ENCODE measurements around the gene SNHG17. TPM values are rescaled to one million over a fixed set of nuclear protein-coding genes. Genes with fewer than 3 reads are reported as not detected.

The SNHG17 gene
- total and polyA plus RNA-seq, 10 donors: 28.7 to 58.0 (median 43.6) TPM

DNA sequence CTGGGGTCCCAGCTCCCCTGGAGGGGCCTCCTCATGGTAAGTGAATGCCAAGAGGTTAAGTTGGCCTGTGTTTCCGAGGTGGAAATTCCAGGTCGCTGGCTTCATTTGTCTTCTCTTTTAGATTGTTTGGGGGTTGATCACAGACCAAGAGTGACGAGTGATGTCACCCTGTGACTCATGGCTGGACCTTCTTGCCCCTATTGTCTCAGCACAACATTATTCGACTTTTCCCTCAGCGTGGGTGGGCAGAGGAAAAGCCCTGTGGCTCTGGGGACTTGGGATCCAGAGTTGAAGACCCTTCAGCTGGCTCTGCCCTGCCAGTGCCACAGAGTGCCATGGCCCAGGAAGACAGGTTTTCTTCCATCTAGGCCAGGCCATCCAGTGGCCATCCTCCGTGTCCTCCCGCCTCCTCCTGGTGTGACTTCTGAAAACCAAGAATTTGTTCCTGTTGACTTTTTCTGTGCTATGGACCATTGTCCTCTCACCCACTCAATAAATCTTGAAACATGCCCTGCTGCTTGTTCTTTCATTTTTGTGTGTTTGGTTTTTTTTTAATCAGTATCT is 15.4 kb upstream of the SNHG17 start:
- Histone ChIP-seq H3K27me3 (replicated peaks in 1 of 7) (no peaks in the 10 kb centered on the region), H3K4me1 (peaks cover 12 to 46% (median 25%) of the 10 kb centered on the region in 6 donors), H3K9me3 (no peaks in the 10 kb centered on the region), H3K36me3 (peaks cover 0 to 36% (median 12%) of the 10 kb centered on the region in 6 donors), H3K4me3 (no peak overlapping the region), H3K27ac (no peak overlapping the region)
- intact Hi-C loops (cut with DNase I; ENCODE audit: low total_unique reads): no loop called here
- peak; percentile 38 for DNase-seq
- WGBS, 5 donors: 82 to 95% (median 91%) methylated on average over 5 to 7 of the region's 7 CpGs
- TF ChIP-seq POLR2A (IDR thresholded peaks at IDR 0.05) (no peak), POLR2AphosphoS5 (IDR thresholded peaks at IDR 0.05) (no peak)
- TF ChIP-seq, protein P1, sequence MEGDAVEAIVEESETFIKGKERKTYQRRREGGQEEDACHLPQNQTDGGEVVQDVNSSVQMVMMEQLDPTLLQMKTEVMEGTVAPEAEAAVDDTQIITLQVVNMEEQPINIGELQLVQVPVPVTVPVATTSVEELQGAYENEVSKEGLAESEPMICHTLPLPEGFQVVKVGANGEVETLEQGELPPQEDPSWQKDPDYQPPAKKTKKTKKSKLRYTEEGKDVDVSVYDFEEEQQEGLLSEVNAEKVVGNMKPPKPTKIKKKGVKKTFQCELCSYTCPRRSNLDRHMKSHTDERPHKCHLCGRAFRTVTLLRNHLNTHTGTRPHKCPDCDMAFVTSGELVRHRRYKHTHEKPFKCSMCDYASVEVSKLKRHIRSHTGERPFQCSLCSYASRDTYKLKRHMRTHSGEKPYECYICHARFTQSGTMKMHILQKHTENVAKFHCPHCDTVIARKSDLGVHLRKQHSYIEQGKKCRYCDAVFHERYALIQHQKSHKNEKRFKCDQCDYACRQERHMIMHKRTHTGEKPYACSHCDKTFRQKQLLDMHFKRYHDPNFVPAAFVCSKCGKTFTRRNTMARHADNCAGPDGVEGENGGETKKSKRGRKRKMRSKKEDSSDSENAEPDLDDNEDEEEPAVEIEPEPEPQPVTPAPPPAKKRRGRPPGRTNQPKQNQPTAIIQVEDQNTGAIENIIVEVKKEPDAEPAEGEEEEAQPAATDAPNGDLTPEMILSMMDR (IDR thresholded peaks at IDR 0.05 in 8 of 11, conservative IDR thresholded peaks at IDR 0.05 in 3 of 11): no peak

DNA sequence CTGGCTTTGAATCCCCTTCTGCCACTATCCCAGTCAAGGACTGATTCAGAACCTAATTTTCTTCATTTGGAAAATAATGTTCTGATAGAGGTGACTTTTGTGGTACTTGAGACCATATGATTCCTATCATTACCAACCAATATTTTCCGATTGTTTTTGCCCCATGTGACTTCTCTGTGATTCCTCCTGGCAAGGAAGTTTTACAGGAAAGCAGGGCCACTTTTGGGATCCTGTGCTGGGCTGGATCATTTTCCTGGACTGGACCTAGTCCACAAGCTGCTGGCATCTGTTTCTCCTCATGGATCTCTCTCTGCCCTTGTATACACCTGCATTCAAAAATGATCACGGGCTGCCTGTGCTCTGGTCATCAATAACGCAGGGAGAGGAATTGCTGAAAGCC is 13.9 kb upstream of the SNHG17 start:
- H3K36me3 ChIP-seq: peaks cover 0 to 36% (median 12%) of the 10 kb centered on the region in 6 donors
- H3K9me3 ChIP-seq: no peaks in the 10 kb centered on the region
- H3K27me3 ChIP-seq (replicated peaks in 1 of 7): no peaks in the 10 kb centered on the region
- no peak for DNase-seq
- peaks cover 12 to 44% (median 23%) of the 10 kb centered on the region in 6 donors for H3K4me1 ChIP-seq
- peak overlapping the region in 2 of 8 donors; percentile 90 to 91 for H3K27ac ChIP-seq
- intact Hi-C loops (cut with DNase I; ENCODE audit: low total_unique reads): no loop called here
- no peak for TF ChIP-seq POLR2A (IDR thresholded peaks at IDR 0.05)
- TF ChIP-seq, protein P1 (IDR thresholded peaks at IDR 0.05 in 8 of 11, conservative IDR thresholded peaks at IDR 0.05 in 3 of 11): no peak
- no peak for TF ChIP-seq POLR2AphosphoS5 (IDR thresholded peaks at IDR 0.05)
- 82 to 93% (median 90%) methylated on average over 3 of the region's 3 CpGs for WGBS, 5 donors
- no peak overlapping the region for H3K4me3 ChIP-seq

GRCh38 chr20:38447931-38448675 is 13.0 kb upstream of the SNHG17 start:
- no peaks in the 10 kb centered on the region for H3K9me3 ChIP-seq
- TF ChIP-seq POLR2A (IDR thresholded peaks at IDR 0.05): no peak
- TF ChIP-seq, protein P1 (IDR thresholded peaks at IDR 0.05 in 8 of 11, conservative IDR thresholded peaks at IDR 0.05 in 3 of 11): peak in 2 of 11 experiments; percentile 9 to 23
- peak; percentile 59 for DNase-seq
- peaks cover 12 to 34% (median 20%) of the 10 kb centered on the region in 6 donors for H3K4me1 ChIP-seq
- H3K4me3 ChIP-seq: peak overlapping the region in 1 of 8 donors; percentile 91
- intact Hi-C loops (cut with DNase I; ENCODE audit: low total_unique reads): no loop called here
- H3K27me3 ChIP-seq (replicated peaks in 1 of 7): no peaks in the 10 kb centered on the region
- H3K27ac ChIP-seq: peak overlapping the region in 5 of 8 donors; percentile 78 to 91 (median 87)
- WGBS, 5 donors: 77 to 88% (median 85%) methylated on average over 10 of the region's 10 CpGs
- H3K36me3 ChIP-seq: peaks cover 0 to 36% (median 12%) of the 10 kb centered on the region in 6 donors

DNA sequence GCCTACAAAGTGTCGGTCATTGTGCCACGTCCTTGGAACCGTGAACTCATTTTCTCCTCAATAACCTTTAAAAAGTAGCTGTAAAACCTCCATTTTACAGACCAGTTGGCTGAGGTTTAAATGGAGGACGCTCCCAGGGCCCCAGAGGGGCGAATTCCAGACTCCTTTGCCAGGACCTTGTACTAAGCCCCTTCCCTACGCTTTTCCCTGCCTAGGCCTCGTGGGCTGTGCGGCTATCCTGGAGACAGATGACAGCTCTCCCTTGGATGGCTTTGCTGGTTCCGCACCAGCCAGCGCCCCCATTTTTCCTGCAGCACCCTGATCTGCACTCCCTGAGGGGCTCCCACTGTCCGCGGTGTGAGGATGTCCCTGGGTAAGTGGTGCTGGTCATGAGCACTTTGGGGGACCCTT is 12.1 kb upstream of the SNHG17 start:
- Histone ChIP-seq H3K36me3 (peaks cover 0 to 36% (median 12%) of the 10 kb centered on the region in 6 donors), H3K4me1 (peaks cover 12 to 33% (median 20%) of the 10 kb centered on the region in 6 donors), H3K27ac (peak overlapping the region; percentile 78 to 91 (median 86)), H3K27me3 (replicated peaks in 1 of 7) (no peaks in the 10 kb centered on the region), H3K4me3 (peak overlapping the region; percentile 55 to 91 (median 78)), H3K9me3 (no peaks in the 10 kb centered on the region)
- TF ChIP-seq, protein P1 (IDR thresholded peaks at IDR 0.05 in 8 of 11, conservative IDR thresholded peaks at IDR 0.05 in 3 of 11): no peak
- TF ChIP-seq POLR2A (IDR thresholded peaks at IDR 0.05) (no peak), POLR2AphosphoS5 (IDR thresholded peaks at IDR 0.05) (no peak)
- peak; percentile 81 for DNase-seq
- intact Hi-C loops (cut with DNase I; ENCODE audit: low total_unique reads): no loop called here
- 50 to 67% (median 58%) methylated on average over 12 of the region's 12 CpGs for WGBS, 5 donors
